Stimulated activated CD8-positive, alpha-beta memory T cell treated with anti-CD3 and anti-CD28 coated beads, Interleukin-15, amount 100 ng/mL, for 48 hours (primary cell): ENCODE measurements around the gene RAB7A.
"Not testable (repeated sequence)": the region's sequence is repeated elsewhere in the genome, so short reads cannot be mapped to it uniquely, and the experiment has no call there.

ENCODE experiments used
- DNase-seq, 2 donors: peaks; one replicate each; pipeline ENCODE4 v3.0.0-alpha.2; 2020; ENCODE audit warnings: low read depth in 2 of 2

Gene RAB7A

DNA sequence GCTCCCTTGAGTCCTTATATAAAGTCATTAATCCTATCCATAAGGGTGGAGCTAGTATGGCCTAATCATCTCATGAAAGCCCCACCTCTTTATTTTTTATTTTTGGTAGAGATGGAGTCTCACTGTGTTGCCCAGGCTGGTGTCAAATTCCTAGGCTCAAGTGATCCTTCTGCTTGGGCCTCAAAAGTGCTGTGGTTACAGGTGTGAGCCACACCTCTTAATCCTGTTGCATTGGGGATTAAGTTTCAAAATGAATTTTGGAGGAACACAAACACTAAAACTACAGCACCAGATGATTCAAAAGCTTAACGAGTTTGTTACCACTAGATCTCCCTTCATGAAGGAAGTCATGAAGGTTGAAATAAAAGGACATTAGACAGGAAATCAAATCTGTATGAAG is 27.7 kb downstream of the RAB7A start:
- DNase-seq: no peak

DNA sequence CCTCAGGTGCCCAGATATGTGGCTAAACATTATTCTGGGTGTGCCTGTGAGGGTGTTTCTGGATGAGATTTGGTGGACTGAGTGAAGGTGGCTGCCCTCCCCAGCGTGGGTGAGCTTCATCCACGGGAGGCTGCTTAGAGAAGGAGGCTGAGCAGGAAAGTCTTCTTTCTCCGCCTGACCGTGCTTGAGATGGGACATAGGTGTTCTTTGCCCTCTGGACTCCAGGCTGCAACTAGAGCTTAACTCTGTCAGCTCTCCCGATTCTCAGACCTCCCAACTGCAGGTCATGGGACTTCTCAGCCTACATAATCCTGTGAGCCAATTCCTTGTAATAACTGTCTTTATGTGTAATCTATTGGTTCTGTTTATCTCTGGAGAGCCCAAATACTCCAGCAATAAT is 34.1 kb downstream of the RAB7A start:
- DNase-seq: no peak

DNA sequence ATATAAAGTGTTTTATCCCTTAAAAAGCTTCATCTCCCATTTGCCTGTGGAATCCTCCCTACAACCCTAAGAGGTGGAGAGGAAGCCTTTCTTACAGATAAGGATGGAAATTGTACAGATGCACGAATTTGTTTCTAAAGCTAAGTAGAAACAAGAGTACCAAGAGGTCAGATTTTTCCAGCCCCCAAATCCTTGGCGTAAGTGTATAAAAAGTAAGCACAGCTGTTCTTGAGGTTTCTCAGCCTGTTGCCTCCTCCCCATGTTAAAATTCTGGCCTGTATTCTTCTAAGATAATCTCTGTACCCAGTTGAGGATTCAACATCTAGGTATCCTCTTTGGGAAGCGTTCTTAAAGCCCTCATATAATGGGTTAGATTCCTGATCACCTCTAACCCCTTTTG is 34.9 kb downstream of the RAB7A start:
- DNase-seq: no peak

DNA sequence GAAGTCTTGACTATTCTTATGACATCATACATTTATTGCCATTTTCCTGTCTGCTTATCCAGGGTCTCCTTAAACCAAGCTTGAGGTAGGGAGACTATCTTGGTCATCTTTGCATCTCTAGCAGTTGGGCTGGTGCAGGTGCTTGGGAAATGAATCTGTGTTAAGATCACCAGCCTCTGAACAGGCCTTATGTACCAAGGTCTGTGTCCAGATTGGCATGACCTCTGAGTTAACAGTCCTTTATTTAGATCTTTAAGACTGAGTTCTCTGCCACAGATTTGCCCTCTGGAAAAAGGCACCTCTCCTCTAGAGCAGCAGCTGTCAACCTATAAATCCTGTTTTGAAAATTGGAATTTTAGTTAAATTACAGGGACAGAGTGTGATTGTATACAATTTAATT is 35.4 kb downstream of the RAB7A start:
- no peak for DNase-seq

DNA sequence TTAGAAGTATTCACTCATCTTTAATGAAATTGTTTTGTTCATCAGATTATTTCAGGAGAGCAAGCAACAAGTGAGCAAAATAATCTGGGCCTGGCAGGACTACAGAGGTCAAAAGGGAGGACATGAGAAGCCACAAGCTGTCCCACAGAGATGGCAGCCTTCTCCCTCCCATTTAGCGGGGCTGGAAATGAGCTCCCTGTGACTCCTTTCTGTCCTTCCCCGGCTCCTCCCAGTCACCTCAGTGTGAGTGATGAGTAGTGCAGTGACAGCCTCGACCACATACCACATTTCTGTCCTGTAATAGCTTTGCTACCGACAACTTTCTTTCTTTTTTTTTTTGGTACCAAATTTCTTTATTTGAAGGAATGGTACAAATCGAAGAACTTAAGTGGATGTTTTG is 38.0 kb downstream of the RAB7A start:
- DNase-seq: peak; percentile 34 to 43

DNA sequence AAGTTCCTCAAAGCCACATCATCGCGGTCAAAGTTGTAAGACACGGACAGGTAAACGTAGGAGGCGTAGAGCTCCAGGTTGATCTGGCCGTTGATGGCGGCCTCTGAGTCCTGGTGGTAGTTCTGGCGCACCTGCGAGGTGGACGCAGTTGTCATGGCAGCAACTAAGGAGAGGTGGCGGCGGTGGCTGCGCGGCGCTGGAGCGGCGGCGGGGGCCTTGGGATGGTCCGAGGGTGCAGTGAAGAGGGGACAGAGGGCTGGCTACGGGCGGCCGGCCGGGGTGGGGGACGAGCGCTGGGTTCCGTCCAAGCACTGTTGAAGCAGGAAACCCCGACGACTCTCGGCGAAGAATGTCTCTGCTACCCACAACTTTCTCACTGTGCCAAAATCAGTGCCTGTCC is 38.9 kb downstream of the RAB7A start:
- no peak for DNase-seq

DNA sequence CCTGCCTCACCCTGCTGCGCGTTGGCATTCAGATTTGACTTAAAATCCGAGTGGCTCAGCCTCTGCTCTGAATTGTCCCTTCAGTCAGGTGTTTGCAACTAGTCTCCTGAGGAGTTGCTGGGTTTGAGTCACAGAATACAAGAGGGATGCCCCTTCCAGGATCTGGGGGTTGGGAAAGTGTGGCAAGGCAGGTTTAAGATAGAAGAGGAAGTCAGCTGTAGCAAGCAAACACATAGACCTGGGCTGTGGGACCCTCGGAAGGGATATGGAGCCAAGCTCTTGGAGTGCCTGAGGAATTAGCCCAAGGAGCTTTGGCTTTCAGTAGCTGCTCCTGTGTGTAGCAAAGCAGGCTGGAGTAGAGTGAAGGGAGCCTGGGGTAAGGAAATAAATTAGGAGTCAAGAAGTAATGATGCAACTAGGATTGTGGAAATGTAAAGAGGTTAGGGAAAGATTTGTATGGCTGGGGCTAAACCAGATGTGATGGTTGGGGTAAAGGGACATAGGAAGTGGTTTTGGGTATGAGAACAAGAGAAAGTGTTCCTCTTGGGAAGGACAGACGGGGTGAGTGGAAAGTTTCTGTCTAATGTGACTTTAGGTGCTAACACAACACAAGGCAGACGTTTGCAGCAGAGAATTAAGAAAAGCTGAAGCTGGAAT is 41.2 kb downstream of the RAB7A start:
- no peak for DNase-seq

DNA sequence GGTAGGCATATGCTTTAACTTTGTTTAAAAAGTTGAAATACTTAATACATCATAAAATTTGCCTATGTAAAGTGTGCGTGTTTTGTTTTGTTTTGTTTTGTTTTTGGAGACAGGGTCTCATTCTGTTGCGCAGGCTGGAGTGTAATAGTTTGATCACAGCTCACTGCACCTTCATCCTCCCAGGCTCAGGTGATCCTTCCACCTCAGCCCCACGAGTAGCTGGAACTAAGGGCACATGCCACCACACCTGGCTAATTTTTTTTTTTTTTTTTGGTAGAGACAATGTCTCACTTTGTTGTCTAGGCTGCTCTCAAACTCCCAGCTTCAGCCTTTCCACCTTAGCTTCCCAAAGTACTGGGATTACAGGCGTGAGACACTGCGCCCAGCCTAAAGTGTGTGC is 42.5 kb downstream of the RAB7A start:
- DNase-seq: no peak

DNA sequence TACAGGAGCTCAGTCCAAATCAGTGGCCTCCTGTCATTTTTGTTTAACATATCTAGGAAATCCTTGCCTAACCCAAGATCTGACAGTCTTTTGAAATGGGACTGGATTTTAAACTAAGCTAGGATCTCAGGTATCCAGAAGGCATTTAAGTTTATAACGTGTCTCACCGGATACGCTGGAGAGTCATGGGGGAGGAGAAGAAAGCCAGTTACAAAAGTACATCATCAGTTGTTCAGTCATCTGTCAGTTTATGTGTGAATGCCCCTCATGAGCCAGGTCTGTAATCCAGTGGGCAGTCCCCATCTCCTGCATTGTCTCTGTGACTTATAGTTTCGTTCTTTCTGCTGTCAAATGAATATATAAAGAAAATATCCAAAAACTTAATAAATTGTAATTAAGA is 44.4 kb downstream of the RAB7A start:
- DNase-seq: no peak

DNA sequence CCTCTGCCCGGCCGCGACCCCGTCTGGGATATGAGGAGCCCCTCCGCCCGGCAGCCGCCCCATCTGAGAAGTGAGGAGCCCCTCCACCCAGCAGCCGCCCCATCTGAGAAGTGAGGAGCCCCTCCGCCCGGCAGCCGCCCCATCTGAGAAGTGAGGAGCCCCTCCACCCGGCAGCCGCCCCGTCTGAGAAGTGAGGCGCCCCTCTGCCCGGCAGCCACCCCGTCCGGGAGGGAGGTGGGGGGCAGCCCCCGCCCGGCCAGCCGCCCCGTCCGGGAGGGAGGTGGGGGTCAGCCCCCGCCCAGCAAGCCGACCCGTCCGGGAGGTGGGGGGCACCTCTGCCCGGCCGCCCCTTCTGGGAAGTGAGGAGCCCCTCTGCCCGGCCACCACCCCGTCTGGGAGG is 47.2 kb downstream of the RAB7A start:
- DNase-seq: not testable (repeated sequence)

DNA sequence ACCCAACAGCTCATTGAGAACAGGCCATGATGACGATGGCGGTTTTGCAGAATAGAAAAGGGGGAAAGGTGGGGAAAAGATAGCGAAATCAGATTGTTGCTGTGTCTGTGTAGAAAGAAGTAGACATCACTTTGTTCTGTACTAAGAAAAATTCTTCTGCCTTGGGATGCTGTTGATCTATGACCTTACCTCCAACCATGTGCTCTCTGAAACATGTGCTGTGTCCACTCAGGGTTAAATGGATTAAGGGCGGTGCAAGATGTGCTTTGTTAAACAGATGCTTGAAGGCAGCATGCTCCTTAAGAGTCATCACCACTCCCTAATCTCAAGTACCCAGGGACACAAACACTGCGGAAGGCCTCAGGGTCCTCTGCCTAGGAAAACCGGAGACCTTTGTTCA is 47.6 kb downstream of the RAB7A start:
- not testable (repeated sequence) for DNase-seq

DNA sequence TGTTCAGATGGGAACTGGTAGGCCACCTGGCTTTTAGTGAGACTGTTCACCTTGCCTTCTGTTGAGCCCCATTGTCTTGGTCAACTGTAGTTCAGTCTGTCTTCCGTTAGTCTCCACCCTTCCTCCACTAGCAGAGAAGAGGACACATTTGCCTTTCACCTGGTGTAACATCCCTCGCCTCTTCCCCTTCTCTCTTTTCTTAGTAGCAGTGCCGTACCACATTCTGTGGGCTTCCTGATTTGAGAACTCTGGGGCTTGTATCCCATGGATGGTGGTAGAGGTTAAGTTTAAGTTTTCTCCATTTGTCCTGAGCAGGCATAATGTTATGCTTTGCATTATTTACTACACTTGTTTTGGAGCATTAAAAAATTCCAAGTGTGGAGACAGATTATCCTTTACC is 49.3 kb downstream of the RAB7A start:
- DNase-seq: no peak

DNA sequence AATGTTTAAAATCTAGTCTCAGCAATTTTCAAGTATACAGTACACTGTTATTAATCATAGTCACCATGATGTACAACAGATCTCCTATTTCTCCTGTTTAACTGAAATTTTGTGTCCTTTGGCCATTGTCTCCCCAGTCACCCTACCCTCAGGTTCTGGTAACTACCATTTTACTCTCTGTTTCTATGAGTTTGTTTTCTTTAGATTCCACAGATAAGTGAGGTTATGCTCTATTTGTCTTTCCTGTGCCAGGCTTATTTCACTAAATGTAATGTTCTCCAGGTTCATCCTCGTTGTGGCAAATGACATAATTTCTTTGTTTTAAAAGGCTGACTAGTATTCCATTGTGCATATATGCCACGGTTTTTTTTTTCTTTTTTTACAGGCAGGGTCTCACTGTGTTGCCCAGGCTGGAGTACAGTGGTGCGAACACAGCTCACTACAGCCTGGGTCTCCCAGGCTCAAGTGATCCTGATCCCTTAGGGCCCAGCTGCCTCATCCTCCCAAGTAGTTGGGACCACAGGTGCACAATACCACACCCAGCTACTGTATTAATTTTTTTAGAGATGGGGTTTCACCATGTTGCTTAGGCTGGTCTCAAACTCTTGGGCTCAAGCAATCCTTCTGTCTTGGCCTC is 50.0 kb downstream of the RAB7A start:
- no peak for DNase-seq

DNA sequence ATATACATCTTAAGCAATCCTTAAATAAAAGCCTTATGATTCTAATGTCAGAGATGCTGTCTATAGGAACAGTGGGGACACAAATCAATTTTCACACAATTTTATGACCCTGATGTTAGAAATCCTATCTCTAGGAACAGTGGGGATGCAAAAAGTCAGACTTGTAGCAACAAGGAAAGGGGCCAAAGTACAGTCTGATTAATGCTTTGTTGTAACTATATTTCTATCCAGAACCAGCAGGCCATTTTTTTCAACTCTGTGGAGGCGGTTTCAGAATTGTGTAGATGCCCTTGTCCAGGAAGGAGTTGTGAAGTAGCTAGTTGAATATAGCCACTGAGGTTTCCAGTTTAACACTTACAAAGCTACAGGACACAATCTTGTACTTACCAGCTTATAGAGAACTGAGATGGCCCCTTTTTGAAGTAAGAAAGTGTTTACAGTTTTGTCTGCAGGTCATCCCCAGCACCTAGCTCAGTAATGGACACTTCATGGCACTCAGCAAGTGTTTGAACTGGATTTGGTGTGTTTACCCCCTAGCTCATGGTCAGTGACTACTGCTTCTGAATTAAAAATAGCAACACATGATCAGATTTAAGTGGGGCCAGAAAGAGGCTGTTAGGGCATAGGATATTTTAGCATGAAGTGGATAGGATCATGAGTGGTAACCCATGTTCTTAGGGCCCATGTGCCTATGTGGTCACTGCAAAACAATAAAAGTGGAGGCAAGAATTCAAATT is 54.3 kb downstream of the RAB7A start:
- DNase-seq: no peak

DNA sequence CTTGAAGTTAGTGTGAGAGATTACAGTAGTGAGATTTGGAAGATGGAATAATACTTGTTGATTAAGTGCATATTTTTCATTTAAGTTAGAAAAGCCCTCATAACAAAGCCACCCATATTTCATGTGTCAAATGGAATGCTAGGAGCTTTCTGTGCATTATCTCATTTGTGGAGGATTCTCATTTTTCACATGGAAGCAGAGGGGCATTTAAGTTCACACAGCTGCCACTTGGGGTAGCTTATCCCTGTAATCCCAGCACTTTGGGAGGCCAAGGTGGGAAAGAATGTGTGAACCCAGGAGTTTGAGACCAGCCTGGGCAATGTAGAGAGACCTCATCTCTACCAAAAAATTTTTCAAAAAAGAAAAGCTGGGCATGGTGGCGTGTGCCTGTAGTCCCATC is 55.2 kb downstream of the RAB7A start:
- no peak for DNase-seq

DNA sequence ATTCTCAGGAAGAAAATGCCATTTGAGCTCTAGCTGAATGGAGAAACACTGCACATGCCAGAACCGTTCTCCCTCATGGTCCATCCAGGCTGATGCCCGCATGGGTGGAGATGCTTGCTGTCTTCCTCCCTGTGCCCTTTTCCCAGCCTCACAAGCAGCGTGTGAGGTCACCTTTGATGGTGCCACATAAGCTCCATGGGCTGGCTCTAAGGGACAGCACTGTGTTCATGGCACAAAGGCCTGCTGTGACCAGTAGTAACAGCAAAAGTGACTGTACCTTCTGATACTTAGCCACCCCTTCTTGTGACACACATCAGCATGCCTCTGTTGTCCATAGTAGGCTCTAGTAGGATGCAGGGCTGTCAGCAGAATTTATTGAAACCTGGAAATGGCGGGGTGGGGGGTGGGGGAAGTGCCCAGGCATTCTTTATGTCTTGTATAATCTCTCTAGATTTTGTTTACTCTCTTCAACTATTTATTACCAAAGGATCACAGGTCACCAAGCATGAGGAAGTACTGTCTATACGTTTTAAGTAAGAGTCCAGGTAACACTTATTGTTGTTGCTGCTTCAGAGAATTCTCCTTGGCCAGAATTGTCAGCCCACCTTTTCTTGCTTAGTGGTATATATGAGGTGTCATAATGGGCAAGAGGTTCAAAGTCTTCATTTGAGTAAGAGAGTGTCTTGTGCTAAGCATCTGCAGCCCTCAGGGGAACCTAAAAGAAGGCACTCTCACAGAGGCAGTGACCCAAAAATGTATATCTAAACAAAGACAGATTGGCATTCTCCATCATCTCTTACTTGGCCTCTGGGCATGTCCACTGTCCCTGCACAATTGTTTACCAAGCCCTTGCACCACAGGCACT is 56.5 kb downstream of the RAB7A start:
- DNase-seq: no peak

DNA sequence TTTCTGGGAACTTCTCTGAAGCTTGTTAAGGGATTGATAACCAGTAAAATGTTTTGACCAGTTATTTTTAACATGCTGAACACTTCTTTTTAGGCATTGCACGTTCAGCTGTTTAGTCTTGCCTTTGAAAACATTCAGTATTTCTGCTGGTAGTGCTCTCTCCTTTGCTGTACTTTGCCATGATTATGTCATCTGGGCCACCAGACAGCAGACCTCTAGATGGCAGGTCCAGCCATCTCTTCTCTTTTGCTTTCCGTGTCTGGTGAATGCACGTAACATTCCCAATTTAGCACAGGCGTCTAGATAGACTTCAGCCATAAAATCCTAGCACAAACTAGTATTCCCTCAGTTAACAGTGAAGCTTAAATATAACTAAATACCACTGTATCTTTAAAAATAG is 57.8 kb downstream of the RAB7A start:
- DNase-seq: no peak

DNA sequence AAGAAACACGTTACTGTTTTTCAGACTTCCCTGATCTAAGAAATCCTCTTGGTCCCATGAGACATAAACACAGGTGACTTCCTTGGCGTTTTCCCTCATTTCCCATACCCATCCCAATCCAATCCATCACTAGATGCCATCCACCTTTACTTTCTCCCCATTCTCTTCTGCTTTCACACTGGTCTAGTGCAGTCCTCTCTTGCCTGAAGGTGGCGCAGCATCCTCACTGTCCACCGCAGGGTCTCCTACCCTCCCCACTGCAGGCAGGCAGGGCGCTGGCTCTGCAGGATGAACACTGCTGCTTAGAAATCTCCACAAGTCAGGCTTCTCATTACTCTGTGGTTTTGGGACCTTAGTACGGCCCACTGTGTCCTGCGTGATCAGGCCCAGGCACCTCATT is 58.2 kb downstream of the RAB7A start:
- no peak for DNase-seq

DNA sequence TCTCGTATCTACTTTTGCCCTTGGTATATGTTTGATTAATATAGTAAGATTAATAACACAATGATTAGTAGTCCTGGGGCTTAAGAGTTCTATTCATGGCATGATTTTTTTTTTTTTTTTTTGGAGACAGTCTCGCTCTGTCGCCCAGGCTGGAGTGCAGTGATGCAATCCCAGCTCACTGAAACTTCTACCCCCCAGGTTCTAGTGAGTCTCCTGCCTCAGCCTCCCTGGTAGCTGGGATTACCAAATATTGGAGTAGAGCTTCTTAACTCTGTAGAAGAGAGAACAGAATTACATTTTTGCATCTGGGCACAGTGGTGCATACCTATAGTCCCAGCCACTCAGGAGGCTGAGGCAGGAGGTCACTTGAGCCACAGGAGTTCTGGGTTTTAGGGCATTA is 58.9 kb downstream of the RAB7A start:
- no peak for DNase-seq

DNA sequence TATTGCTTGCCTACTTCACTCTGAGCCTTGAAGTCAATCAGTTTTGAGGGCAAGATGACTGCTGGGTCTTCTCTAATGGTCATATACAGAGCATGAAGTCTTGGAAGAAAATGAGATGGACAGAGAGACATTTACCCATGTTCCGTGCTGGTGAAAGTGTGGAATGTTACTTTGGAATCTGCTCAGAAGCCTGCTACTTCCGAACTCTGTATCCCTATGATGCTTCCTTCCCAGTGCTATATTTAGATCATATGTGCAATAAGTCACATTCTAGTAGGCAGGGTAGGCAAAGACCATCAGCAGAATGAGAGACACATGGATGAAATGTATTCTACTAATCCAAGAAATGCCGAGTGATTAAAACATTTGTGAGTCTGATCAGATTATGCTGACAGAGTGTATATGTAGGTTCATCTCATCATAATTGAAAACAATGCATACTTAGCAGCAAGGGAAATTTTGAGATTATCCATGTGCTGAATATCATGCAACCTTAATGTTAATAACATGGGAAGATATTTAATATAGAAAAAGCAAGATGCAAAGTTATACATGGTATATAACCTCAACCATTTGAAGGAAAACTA is 60.5 kb downstream of the RAB7A start:
- no peak for DNase-seq

DNA sequence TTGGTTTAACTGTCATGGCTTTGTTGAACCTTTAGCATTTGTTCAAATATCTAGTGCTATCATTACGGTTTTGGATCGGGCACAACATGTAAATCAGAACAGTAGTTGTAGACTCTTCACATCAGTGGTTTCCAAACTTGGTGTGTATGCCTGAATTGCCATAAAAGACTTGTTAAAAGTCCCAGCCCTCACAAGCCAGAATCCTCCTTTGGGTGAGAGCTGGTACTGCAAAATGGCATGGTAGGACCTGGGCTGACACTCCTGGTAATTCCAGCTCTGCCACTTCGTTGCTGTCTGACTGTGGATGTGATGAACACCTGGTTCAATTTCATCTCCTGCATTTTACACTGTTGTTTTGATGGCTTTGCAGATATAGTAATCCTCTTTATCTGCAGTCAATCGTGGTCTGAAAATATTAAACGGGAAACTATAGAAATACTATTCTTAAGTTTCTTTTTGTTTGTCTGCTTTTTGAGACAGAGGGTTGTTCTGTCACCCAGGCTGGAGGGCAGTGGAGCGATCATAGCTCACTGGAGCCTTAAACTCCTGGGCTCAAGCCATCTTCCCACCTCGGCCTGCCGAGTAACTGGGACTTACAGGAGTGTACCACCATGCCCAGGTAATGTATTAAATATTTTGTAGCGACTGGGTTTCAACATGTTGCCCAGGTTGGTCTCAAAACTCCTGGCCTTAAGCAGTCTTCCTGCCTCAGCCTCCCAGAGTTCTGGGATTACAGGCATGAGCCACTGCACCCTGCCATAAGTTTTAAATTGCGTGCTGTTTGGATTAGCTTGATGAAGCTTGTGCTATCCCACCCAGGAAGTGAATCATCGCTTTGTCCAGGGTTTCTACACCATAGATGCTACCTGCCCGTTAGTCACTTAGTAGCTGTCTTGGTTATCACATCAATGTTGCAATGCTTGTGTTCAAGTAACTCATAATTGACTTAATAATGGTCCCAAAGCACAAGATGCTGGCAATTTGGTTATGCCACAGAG is 61.6 kb downstream of the RAB7A start:
- DNase-seq: no peak
